ENCODE data around the gene LRRC4C. TPM values are rescaled to one million over a fixed set of nuclear protein-coding genes. Genes with fewer than 3 reads are reported as not detected.
A peak's percentile ranks its signal among the peaks of the same experiment; 100 is the strongest.

LRRC4C gene
- total RNA-seq, 1 donor from 2014 or later: 2.7 TPM

DNA sequence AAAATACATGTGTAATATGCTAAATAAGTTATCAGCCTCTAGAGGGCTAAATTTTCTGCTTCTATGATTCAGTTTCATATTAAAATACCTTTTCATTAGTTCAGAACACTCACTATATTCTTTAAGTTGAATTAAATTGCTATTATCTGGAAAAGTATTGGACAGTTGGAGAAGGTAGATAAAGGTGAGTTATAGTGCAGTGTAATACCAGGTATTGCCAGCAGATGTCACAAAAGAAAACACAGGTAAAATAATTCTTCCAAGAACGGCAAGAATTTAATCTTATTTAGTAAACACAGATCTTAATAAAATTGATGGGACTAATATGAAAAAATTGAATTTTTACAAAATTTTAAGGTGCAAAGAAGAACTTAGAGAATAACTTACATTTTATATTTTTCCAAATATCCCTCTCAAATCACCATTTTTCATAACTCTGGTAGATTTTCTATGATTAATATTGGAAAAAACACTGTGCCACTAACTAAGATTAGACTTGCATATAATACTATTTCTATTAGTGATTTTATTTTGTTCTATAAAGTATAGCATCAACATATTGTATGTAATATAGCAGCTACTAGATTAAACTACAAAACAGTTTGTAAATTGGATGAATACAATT is 1.7 kb upstream of the LRRC4C start:
- Histone ChIP-seq H3K9ac (no peak overlapping the region), H3K79me2 (ENCODE audit: low read depth) (no peaks in the 10 kb centered on the region), H3K36me3 (no peaks in the 10 kb centered on the region), H3K27ac (no peak overlapping the region), H3K27me3 (no peaks in the 10 kb centered on the region), H2AFZ (replicated peaks) (no peak overlapping the region), H3K9me3 (ENCODE audit: low read depth) (no peaks in the 10 kb centered on the region), H3K4me1 (peaks cover 39% of the 10 kb centered on the region), H3K4me2 (no peak overlapping the region), H3K4me3 (no peak overlapping the region), H4K20me1 (ENCODE audit: low read depth) (no peaks in the 10 kb centered on the region), H3F3A (ENCODE audit: low read depth) (peaks cover 8% of the 10 kb centered on the region)
- DNase-seq (ENCODE audit: low spot score): peak; percentile 26
- no peak overlapping the region for H3K27ac Mint-ChIP-seq
- no peak overlapping the region for H3K4me3 Mint-ChIP-seq
- H3K4me1 Mint-ChIP-seq: peaks cover 25% of the 10 kb centered on the region
- TF ChIP-seq, protein P1, sequence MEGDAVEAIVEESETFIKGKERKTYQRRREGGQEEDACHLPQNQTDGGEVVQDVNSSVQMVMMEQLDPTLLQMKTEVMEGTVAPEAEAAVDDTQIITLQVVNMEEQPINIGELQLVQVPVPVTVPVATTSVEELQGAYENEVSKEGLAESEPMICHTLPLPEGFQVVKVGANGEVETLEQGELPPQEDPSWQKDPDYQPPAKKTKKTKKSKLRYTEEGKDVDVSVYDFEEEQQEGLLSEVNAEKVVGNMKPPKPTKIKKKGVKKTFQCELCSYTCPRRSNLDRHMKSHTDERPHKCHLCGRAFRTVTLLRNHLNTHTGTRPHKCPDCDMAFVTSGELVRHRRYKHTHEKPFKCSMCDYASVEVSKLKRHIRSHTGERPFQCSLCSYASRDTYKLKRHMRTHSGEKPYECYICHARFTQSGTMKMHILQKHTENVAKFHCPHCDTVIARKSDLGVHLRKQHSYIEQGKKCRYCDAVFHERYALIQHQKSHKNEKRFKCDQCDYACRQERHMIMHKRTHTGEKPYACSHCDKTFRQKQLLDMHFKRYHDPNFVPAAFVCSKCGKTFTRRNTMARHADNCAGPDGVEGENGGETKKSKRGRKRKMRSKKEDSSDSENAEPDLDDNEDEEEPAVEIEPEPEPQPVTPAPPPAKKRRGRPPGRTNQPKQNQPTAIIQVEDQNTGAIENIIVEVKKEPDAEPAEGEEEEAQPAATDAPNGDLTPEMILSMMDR (IDR thresholded peaks at IDR 0.05): peak; percentile 75
- TF ChIP-seq EZH2 (IDR thresholded peaks at IDR 0.05) (no peak), EZH2phosphoT487 (IDR thresholded peaks at IDR 0.05) (no peak)
- H3K27me3 Mint-ChIP-seq (ENCODE audit: insufficient read depth, low read depth): no peaks in the 10 kb centered on the region
- peaks cover 4% of the 10 kb centered on the region for H3K36me3 Mint-ChIP-seq
- H3K9me3 Mint-ChIP-seq: peaks cover 7% of the 10 kb centered on the region

DNA sequence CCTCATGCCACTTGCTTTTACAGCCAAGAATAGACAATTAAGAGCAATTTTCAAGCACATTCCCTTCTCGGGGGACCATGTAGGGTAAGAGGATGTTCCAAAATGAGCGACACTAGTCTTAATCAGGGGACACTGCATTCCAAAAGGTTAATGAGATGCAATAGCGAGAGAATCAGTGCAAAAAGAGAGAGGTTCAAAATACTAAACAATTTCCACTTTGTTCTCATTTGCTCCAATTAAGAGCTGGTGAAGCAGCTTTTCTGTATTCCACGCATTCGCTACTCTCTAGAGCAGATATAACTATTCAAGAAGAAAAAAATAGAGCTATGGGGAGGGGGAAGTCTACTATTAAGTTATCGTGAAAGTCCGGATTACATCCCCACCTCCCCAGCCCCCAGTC is 811 bp downstream of the LRRC4C start:
- peak; percentile 14 for DNase-seq (ENCODE audit: low spot score)
- Histone ChIP-seq H3K9me3 (ENCODE audit: low read depth) (no peaks in the 10 kb centered on the region), H3K27me3 (no peaks in the 10 kb centered on the region), H3K4me2 (peak overlapping the region; percentile 58), H3F3A (ENCODE audit: low read depth) (peaks cover 13% of the 10 kb centered on the region), H3K4me3 (no peak overlapping the region), H2AFZ (replicated peaks) (peak overlapping the region; percentile 58), H3K27ac (no peak overlapping the region), H3K79me2 (ENCODE audit: low read depth) (no peaks in the 10 kb centered on the region), H3K4me1 (peaks cover 45% of the 10 kb centered on the region), H4K20me1 (ENCODE audit: low read depth) (no peaks in the 10 kb centered on the region), H3K9ac (no peak overlapping the region), H3K36me3 (no peaks in the 10 kb centered on the region)
- H3K27ac Mint-ChIP-seq: no peak overlapping the region
- no peaks in the 10 kb centered on the region for H3K36me3 Mint-ChIP-seq
- peaks cover 31% of the 10 kb centered on the region for H3K4me1 Mint-ChIP-seq
- peak overlapping the region; percentile 67 for H3K4me3 Mint-ChIP-seq
- no peak for TF ChIP-seq EZH2phosphoT487 (IDR thresholded peaks at IDR 0.05)
- TF ChIP-seq EZH2 (IDR thresholded peaks at IDR 0.05): no peak
- TF ChIP-seq, protein P1 (IDR thresholded peaks at IDR 0.05): no peak
- no peaks in the 10 kb centered on the region for H3K27me3 Mint-ChIP-seq (ENCODE audit: insufficient read depth, low read depth)
- peaks cover 4% of the 10 kb centered on the region for H3K9me3 Mint-ChIP-seq

DNA sequence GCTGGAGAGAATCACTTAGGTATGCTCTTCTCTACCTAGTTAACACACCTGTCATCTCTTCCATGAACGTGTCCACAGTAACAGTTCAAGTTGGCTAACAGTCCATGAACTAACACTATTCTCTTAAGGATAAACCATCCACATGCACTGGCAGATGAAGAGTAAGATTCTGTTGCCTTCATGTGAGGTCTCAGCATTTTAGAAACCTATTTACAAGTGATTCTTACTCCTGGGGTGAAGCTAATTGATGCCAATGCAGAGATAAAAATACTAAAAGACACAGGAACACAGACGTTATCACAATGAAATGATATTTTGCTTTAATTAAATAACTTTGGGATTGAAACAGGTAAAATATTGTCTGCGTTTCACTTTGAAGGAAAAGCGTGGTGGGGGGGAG is 1.3 kb downstream of the LRRC4C start:
- TF ChIP-seq, protein P1 (IDR thresholded peaks at IDR 0.05): no peak
- TF ChIP-seq EZH2phosphoT487 (IDR thresholded peaks at IDR 0.05) (no peak), EZH2 (IDR thresholded peaks at IDR 0.05) (no peak)
- H3K27me3 Mint-ChIP-seq (ENCODE audit: insufficient read depth, low read depth): no peaks in the 10 kb centered on the region
- peaks cover 3% of the 10 kb centered on the region for H3K9me3 Mint-ChIP-seq
- DNase-seq (ENCODE audit: low spot score): no peak
- Histone ChIP-seq H3F3A (ENCODE audit: low read depth) (peaks cover 13% of the 10 kb centered on the region), H3K4me1 (peaks cover 45% of the 10 kb centered on the region), H3K4me3 (no peak overlapping the region), H4K20me1 (ENCODE audit: low read depth) (no peaks in the 10 kb centered on the region), H3K36me3 (no peaks in the 10 kb centered on the region), H3K9ac (no peak overlapping the region), H3K27ac (no peak overlapping the region), H3K9me3 (ENCODE audit: low read depth) (no peaks in the 10 kb centered on the region), H3K27me3 (no peaks in the 10 kb centered on the region), H2AFZ (replicated peaks) (peak overlapping the region; percentile 58), H3K79me2 (ENCODE audit: low read depth) (no peaks in the 10 kb centered on the region), H3K4me2 (peak overlapping the region; percentile 58)
- H3K4me1 Mint-ChIP-seq: peaks cover 31% of the 10 kb centered on the region
- peak overlapping the region; percentile 52 for H3K4me3 Mint-ChIP-seq
- no peaks in the 10 kb centered on the region for H3K36me3 Mint-ChIP-seq
- H3K27ac Mint-ChIP-seq: no peak overlapping the region
